ENCODE results near the gene TBC1D22A.

- TF ChIP-seq CTCF (IDR thresholded peaks at IDR 0.05) (no peak), POLR2A (IDR thresholded peaks at IDR 0.05) (no peak)
Measured at GRCh38 chr22:46748206-46748907, 14.1 kb upstream of the TBC1D22A start.

Measured in heart left ventricle (tissue), 13 donors.